ENCODE measurements around the gene NXPH3.

Gene NXPH3

GRCh38 chr17:49588726-49589576 lies 13.3 kb downstream of the NXPH3 start:
- DNase-seq, result no peak

GRCh38 chr17:49589577-49589927 lies 13.9 kb downstream of the NXPH3 start:
- DNase-seq, result no peak

GRCh38 chr17:49590874-49591273 lies 15.2 kb downstream of the NXPH3 start:
- no peak for DNase-seq

- DNase-seq, result no peak
Observed at GRCh38 chr17:49592263-49592662, 16.6 kb downstream of the NXPH3 start.

GRCh38 chr17:49595328-49595727 lies 19.7 kb downstream of the NXPH3 start:
- no peak for DNase-seq

- DNase-seq, result no peak
Observed at GRCh38 chr17:49595980-49596379, 20.3 kb downstream of the NXPH3 start.

- DNase-seq, result no peak
Observed at GRCh38 chr17:49596613-49597244, 21.1 kb downstream of the NXPH3 start.

- DNase-seq, result peak in 1 of 51 donors; percentile 27
Observed at GRCh38 chr17:49597436-49597835, 21.8 kb downstream of the NXPH3 start.

- no peak for DNase-seq
Observed at GRCh38 chr17:49597928-49598655, 22.4 kb downstream of the NXPH3 start.

- DNase-seq, result no peak
Observed at GRCh38 chr17:49598918-49599317, 23.2 kb downstream of the NXPH3 start.

- no peak for DNase-seq
Observed at GRCh38 chr17:49600949-49601348, 25.3 kb downstream of the NXPH3 start.

GRCh38 chr17:49602783-49603182 lies 27.1 kb downstream of the NXPH3 start:
- no peak for DNase-seq

- DNase-seq, result no peak
Observed at GRCh38 chr17:49603238-49603637, 27.6 kb downstream of the NXPH3 start.

- DNase-seq, result no peak
Observed at GRCh38 chr17:49603720-49604119, 28.0 kb downstream of the NXPH3 start.

- DNase-seq, result no peak
Observed at GRCh38 chr17:49604314-49604869, 28.7 kb downstream of the NXPH3 start.

GRCh38 chr17:49610883-49611584 lies 35.4 kb downstream of the NXPH3 start:
- DNase-seq, result no peak

- no peak for DNase-seq
Observed at GRCh38 chr17:49612726-49613125, 37.1 kb downstream of the NXPH3 start.

- no peak for DNase-seq
Observed at GRCh38 chr17:49613182-49613800, 37.6 kb downstream of the NXPH3 start.

- peak in 2 of 51 donors; percentile 2 for DNase-seq
Observed at GRCh38 chr17:49616086-49616485, 40.4 kb downstream of the NXPH3 start.

- DNase-seq, result peak in 4 of 51 donors; percentile 4 to 20 (median 10)
Observed at GRCh38 chr17:49616601-49617131, 41.0 kb downstream of the NXPH3 start.

Data from hypothalamus (tissue), 51 donors.